BJ (cell line): ENCODE results near the gene SND1. TPM values are rescaled to one million over a fixed set of nuclear protein-coding genes. Genes with fewer than 3 reads are reported as not detected.

Experiments used
- CTCF ChIA-PET: fragments of 350-600 bp; formaldehyde crosslinking; extraction: SDS; loops from one replicate; lab custom pipeline; 2021; ENCODE audit warnings: antibody characterized with exemption, inconsistent platforms; lab: Yijun Ruan, JAX
- POLR2A ChIA-PET: fragments of 300-600 bp; sonication (Branson Sonifier 250); formaldehyde crosslinking; extraction: SDS; loops from one replicate; lab custom pipeline; 2021; ENCODE audit warnings: antibody characterized with exemption; lab: Charles Lee
- DNase-seq: peaks from one replicate; pipeline ENCODE4 v3.0.0-alpha.2; 2011; ENCODE audit warnings: low read depth
- H3K27me3 ChIP-seq: 2 replicates; pipeline ENCODE4 v1.6.0; 2011; ENCODE audit warnings: low read length; ENCODE audit not compliant: control insufficient read depth, insufficient read depth
- H3K36me3 ChIP-seq: 2 replicates; pipeline ENCODE4 v1.5.1; 2011; ENCODE audit warnings: low read length; ENCODE audit not compliant: control insufficient read depth, insufficient read depth
- H3K4me3 ChIP-seq: 2 replicates; pipeline ENCODE4 v1.5.1; 2011; ENCODE audit warnings: low read depth, mild to moderate bottlenecking, control low read depth, low read length
- polyA plus RNA-seq: library from polyadenylated mRNA; depleted of rRNA; stranded (reverse); fragments of >200 nt; gene quantifications from 2 replicates; pipeline ENCODE4 v1.2.3, GENCODE V29; 2011
- TF ChIP-seq, protein P1 (sequence below): IDR thresholded peaks from 2 replicates; pipeline ENCODE4 v1.5.1; 2011; ENCODE audit warnings: low read depth, mild to moderate bottlenecking, control low read depth, inconsistent platforms, low read length, moderate library complexity; ENCODE audit not compliant: insufficient read depth

The SND1 gene
- polyA plus RNA-seq, 1 experiment, result 203 TPM

DNA sequence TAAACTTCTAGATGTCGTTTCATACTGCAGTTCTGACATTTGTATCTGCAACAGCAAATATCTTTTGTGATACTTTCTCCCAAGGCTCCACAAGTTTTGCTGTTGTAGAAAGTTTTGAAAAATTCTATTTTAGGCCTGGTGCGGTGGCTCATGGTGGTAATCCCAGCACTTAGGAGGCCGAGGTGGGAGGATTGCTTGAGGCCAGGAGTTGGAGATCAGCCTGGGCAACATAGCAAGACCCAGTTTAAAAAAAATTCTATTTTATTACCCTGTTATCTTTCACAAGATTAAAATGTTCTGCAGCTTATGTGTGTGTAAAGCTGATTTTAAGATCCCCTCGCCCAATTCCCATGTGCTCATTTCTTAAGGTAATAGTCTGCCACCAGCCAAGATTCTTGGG lies 1.4 kb downstream of the SND1 start:
- no peak for DNase-seq
- Histone ChIP-seq H3K27me3 (no peaks in the 10 kb centered on the region), H3K36me3 (no peaks in the 10 kb centered on the region), H3K4me3 (peak overlapping the region; percentile 78)
- ChIA-PET POLR2A (no interaction called here), CTCF (interaction anchor here (2.1 kb wide), 1 partner anchor 65 kb away, joined by 5 read pairs; the partner anchor contains the start of gene ARF5)
- TF ChIP-seq, protein P1, sequence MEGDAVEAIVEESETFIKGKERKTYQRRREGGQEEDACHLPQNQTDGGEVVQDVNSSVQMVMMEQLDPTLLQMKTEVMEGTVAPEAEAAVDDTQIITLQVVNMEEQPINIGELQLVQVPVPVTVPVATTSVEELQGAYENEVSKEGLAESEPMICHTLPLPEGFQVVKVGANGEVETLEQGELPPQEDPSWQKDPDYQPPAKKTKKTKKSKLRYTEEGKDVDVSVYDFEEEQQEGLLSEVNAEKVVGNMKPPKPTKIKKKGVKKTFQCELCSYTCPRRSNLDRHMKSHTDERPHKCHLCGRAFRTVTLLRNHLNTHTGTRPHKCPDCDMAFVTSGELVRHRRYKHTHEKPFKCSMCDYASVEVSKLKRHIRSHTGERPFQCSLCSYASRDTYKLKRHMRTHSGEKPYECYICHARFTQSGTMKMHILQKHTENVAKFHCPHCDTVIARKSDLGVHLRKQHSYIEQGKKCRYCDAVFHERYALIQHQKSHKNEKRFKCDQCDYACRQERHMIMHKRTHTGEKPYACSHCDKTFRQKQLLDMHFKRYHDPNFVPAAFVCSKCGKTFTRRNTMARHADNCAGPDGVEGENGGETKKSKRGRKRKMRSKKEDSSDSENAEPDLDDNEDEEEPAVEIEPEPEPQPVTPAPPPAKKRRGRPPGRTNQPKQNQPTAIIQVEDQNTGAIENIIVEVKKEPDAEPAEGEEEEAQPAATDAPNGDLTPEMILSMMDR, result no peak

DNA sequence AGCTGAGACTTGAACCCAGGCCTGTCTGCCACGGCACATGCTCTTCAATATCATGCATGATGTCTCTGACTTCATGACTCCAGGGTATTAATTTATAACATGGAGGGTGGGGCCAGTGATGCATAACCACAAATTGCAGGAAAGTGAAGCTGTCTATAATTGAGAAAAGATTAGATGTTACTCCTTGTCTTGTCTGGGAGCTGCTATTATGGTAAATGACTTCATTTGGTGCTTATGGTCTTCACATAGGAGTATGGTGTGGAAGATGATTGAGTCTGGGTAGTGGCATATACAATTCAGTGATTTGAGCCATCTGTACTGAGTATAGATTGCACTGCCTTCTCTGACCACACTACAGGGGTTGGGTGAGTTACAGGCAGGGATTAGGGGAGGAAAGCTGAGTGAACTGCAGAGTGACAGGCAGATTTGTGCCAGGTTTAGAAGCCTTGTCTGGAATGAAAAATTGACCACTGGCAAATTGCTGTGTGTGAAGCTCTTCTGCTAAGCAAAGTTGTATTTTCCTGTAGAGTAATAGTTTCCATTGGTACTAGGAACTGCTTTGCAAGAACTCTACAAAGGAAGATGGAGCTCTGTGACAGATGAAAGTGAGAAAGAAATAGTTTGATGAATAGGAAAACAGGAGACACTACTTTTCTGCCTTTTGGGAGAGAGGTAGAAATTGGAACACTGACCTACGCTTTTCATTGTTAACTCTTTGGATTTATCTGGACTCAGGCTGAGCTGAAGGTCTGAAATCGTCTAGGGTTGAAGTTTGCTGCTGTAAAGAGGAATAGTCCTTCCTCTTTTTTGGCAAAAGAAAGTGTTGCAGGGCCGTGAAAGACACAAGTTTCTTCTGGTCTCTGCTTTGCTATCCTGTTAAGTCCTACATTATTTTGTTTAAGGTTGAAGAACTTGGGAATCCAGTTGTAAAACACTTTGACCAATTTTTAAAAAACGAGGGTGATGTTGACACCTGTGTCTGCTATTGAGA lies 2.7 kb downstream of the SND1 start:
- ChIA-PET CTCF (interaction anchor here (0.9 to 2.1 kb wide), 6 partner anchors 12 to 66 kb away, joined by 3 to 5 read pairs (median 4); partner anchors contain the start of gene ARF5), POLR2A (interaction anchor here (0.6 kb wide), 2 partner anchors 9 to 262 kb away, joined by 3 to 4 read pairs; partner anchors contain the start of gene ZNF800)
- Histone ChIP-seq H3K4me3 (no peak overlapping the region), H3K36me3 (no peaks in the 10 kb centered on the region), H3K27me3 (no peaks in the 10 kb centered on the region)
- TF ChIP-seq, protein P1, result 0 out of 2 replicates have a peak, but pooled peaks have one; percentile 6
- no peak for DNase-seq

DNA sequence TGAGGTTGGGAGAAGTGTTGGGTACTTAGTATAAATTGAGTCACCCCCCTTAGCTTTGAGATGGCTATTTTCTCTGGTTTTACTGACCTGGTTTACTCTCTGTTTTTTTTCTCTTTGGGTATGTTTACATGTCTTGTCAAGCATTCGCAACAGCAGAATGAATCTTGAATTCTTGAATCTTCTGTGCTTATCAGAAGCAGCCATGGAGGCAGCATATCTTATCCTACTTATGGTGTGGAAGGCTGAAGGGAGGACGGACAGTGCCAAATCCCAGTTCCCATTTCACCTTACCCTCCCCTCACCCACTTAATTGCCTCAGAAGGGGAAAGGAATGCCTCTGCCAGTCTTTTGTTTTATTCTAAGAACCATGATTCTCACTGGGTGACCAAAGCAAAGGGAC lies 3.7 kb downstream of the SND1 start:
- Histone ChIP-seq H3K27me3 (no peaks in the 10 kb centered on the region), H3K4me3 (no peak overlapping the region), H3K36me3 (no peaks in the 10 kb centered on the region)
- no peak for DNase-seq
- TF ChIP-seq, protein P1, result no peak
- ChIA-PET POLR2A (interaction anchor here (0.6 kb wide), 1 partner anchor 11 kb away, joined by 4 read pairs; no protein-coding TSS in a partner anchor), CTCF (interaction anchor here (1.2 kb wide), 1 partner anchor 11 kb away, joined by 4 read pairs; no protein-coding TSS in a partner anchor)

DNA sequence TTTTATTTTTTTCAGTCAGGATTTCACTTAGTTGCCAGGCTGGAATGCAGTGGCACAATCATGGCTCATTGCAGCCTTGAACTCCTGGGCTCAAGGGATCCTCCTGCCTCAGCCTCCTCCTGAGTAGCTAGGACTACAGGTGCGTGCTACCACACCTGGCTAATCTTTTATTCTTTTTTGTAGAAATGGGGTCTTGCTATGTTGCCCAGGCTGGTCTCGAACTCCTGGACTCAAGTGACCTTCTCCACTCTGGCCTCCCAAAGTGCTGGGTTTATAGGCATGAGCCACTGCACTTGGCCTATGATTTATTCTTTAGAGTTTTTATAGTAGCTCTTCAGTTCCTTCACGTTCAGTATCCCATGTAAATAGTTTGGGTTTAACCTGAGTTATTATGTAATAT lies 5.5 kb downstream of the SND1 start:
- Histone ChIP-seq H3K27me3 (no peaks in the 10 kb centered on the region), H3K4me3 (no peak overlapping the region), H3K36me3 (no peaks in the 10 kb centered on the region)
- CTCF ChIA-PET, result interaction anchor here (0.7 kb wide), 1 partner anchor 9 kb away, joined by 3 read pairs; no protein-coding TSS in a partner anchor
- POLR2A ChIA-PET, result no interaction called here
- no peak for DNase-seq
- TF ChIP-seq, protein P1, result no peak
